Nephron (organoid): ENCODE data around the gene DNM2.
A peak's percentile ranks its signal among the peaks of the same experiment; 100 is the strongest.

Experiments used
- H3K27ac Mint-ChIP-seq, 3 experiments: 2 replicates each; pipeline ENCODE4 v1.8.0; 2020; ENCODE audit warnings: mixed read lengths in 3 of 3, mild to moderate bottlenecking in 2 of 3, moderate library complexity in 1 of 3
- H3K27me3 Mint-ChIP-seq: 2 replicates; pipeline ENCODE4 v1.8.0; 2021; ENCODE audit warnings: low read depth, mild to moderate bottlenecking, moderate library complexity, mixed read lengths
- H3K36me3 Mint-ChIP-seq: 2 replicates; pipeline ENCODE4 v1.8.0; 2020; ENCODE audit warnings: low read depth, mixed read lengths
- H3K4me1 Mint-ChIP-seq: 2 replicates; pipeline ENCODE4 v1.8.0; 2020; ENCODE audit warnings: mixed read lengths
- H3K4me3 Mint-ChIP-seq, 3 experiments: 2 replicates each; pipeline ENCODE4 v1.8.0; 2020; ENCODE audit warnings: mild to moderate bottlenecking in 3 of 3, mixed read lengths in 3 of 3, moderate library complexity in 2 of 3
- H3K9me3 Mint-ChIP-seq: 2 replicates; pipeline ENCODE4 v1.8.0; 2020; ENCODE audit warnings: mixed read lengths
- TF ChIP-seq, protein P1 (sequence below), 3 experiments: fragments of 200-600 bp; sonication (generic); IDR thresholded peaks; one replicate each; pipeline ENCODE4 v1.5.0; 2021; ENCODE audit warnings: antibody characterized with exemption in 3 of 3; ENCODE audit not compliant: unreplicated experiment in 3 of 3

Gene DNM2

DNA sequence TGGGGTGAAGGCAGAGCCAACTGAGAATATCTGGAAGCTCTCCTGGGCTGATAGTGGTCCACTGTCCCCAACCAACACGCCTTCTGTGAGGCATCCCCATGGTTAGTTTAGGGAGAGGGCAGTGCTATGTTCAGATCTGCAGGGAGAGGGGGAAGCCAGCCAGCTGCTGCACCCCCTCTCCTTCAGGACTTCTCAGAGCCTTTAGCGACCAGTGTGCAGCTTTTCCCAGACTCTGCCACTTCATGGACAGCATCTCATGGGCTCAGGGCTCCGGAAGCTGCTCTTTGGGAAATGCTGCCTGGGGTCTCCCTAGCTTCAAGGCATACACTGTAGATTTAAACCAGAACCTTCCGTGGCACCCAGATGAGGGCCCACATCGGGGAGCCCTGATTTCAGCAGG, 84.6 kb downstream of the DNM2 start:
- H3K4me1 Mint-ChIP-seq: peaks cover 8% of the 10 kb centered on the region
- no peak overlapping the region for H3K27ac Mint-ChIP-seq
- no peaks in the 10 kb centered on the region for H3K9me3 Mint-ChIP-seq
- TF ChIP-seq, protein P1, sequence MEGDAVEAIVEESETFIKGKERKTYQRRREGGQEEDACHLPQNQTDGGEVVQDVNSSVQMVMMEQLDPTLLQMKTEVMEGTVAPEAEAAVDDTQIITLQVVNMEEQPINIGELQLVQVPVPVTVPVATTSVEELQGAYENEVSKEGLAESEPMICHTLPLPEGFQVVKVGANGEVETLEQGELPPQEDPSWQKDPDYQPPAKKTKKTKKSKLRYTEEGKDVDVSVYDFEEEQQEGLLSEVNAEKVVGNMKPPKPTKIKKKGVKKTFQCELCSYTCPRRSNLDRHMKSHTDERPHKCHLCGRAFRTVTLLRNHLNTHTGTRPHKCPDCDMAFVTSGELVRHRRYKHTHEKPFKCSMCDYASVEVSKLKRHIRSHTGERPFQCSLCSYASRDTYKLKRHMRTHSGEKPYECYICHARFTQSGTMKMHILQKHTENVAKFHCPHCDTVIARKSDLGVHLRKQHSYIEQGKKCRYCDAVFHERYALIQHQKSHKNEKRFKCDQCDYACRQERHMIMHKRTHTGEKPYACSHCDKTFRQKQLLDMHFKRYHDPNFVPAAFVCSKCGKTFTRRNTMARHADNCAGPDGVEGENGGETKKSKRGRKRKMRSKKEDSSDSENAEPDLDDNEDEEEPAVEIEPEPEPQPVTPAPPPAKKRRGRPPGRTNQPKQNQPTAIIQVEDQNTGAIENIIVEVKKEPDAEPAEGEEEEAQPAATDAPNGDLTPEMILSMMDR (IDR thresholded peaks at IDR 0.05; ENCODE audit: unreplicated experiment in 3 of 3): no peak
- no peaks in the 10 kb centered on the region for H3K27me3 Mint-ChIP-seq
- peaks cover 59% of the 10 kb centered on the region for H3K36me3 Mint-ChIP-seq
- no peak overlapping the region for H3K4me3 Mint-ChIP-seq

DNA sequence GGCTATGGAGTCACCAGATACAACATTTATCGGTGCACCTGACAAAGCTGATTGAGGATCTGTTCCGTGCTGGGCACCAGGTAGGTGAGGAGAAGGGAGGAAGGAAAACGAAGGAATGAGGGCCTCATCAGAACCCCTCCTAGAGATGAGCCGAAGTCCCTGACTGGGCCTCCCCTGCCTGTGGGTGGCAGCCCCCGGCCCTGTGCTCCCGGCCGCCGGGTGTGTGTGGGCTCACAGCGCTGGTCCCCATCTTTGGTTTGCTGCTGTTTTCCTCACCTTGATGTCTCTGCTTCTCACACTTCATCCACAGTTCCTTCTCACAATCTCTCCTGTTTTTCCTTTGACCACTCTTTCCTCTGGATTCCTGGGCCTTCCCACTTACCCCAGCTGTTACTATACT, 85.4 kb downstream of the DNM2 start:
- Mint-ChIP-seq H3K27ac (no peak overlapping the region), H3K4me1 (peaks cover 8% of the 10 kb centered on the region), H3K27me3 (no peaks in the 10 kb centered on the region), H3K36me3 (peaks cover 57% of the 10 kb centered on the region), H3K9me3 (no peaks in the 10 kb centered on the region), H3K4me3 (no peak overlapping the region)
- TF ChIP-seq, protein P1 (IDR thresholded peaks at IDR 0.05; ENCODE audit: unreplicated experiment in 3 of 3): no peak

DNA sequence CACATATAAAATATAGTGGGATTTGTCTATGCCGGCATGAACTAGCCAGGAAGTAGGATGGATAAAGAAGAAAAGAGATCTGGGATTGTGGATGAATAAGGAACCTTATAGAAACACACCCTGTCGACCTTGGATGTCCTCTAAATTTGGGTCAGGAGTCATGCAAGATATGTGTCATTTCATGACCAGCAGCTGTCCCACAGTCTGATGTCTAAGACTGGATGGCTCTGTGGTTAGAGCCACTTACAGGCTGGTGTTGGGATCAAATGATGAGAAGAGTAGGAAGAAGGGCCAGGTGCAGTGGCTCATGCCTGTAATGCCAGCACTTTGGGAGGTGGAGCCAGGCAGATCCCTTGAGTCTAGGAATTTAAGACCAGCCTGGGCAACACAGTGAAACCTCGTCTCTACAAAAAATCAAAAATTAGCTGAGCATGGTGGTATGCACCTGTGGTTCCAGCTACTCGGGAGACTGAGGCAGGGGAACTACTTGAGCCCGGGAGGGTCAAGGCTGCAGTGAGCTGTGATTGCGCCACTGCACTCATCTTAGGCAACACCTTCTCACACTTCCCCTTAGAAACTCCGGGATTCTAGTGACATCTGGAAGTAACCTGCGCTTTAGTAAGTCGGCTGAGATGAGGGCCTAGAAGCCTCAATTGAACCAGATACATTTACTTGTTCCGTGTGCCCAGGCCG, 87.3 kb downstream of the DNM2 start:
- peaks cover 10% of the 10 kb centered on the region for H3K4me1 Mint-ChIP-seq
- H3K4me3 Mint-ChIP-seq: no peak overlapping the region
- no peaks in the 10 kb centered on the region for H3K9me3 Mint-ChIP-seq
- no peak overlapping the region for H3K27ac Mint-ChIP-seq
- TF ChIP-seq, protein P1 (IDR thresholded peaks at IDR 0.05; ENCODE audit: unreplicated experiment in 3 of 3): no peak
- H3K36me3 Mint-ChIP-seq: peaks cover 59% of the 10 kb centered on the region
- H3K27me3 Mint-ChIP-seq: no peaks in the 10 kb centered on the region

DNA sequence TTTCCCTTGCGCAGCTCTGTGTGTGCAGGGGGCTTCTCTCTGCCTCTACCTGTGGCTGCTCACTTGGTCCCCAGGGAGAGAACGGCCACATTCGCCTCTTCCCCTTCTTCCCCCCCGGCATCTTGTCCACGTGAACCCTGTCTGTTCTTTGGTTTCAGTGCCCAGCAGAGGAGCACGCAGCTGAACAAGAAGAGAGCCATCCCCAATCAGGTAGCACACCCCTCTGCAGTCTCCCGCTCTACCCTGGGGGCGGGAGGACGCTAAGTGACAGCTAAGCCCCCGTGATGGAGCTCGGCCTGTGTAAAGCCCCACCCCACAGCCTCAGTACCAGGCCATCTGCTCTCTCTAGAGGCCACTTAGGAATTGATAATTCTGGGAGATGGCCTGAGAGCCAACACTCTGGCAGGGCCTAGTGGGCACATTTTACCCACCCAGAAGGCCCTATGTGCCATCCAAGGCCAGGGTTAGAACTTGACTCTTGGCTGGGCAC, 87.9 kb downstream of the DNM2 start:
- Mint-ChIP-seq H3K4me1 (peaks cover 5% of the 10 kb centered on the region), H3K4me3 (no peak overlapping the region), H3K36me3 (peaks cover 53% of the 10 kb centered on the region), H3K9me3 (no peaks in the 10 kb centered on the region), H3K27me3 (no peaks in the 10 kb centered on the region), H3K27ac (no peak overlapping the region)
- TF ChIP-seq, protein P1 (IDR thresholded peaks at IDR 0.05; ENCODE audit: unreplicated experiment in 3 of 3): no peak

DNA sequence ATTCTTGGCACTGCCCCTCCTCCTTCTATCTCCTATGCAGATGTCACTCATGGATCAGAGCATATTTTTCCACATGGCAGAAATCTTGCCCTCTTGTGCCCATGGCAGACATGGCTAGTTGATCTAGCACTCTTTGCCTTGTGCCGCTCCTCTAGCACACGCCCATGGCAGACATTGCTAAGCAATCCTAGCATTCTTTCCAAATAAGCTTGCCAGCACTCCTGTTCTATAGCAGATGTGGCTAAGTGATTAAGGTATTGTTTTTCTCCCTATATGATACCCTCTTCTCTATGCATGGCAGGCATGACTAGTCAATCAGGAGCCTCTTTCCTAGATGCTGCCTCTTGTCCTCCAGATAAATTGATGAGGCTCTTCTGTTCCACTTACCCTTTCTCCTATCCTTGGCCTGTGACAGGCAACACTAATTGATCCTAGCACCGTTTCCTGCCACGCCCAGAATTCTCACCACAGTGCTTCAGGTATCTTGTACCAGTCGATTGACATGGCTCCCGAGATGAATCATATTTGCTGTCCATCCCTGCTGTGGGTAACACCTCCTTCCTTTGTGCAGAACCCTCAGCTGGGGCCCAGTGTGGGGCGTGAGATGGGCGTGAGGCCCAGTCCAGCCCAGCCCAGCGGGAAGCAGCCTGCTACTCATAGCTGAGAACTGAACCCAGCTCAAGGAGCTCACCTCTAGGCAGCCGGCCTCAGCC, 91.2 kb downstream of the DNM2 start:
- peaks cover 9% of the 10 kb centered on the region for H3K4me1 Mint-ChIP-seq
- peak overlapping the region in 1 of 3 experiments; percentile 24 for H3K27ac Mint-ChIP-seq
- no peaks in the 10 kb centered on the region for H3K27me3 Mint-ChIP-seq
- peaks cover 45% of the 10 kb centered on the region for H3K36me3 Mint-ChIP-seq
- no peak overlapping the region for H3K4me3 Mint-ChIP-seq
- TF ChIP-seq, protein P1 (IDR thresholded peaks at IDR 0.05; ENCODE audit: unreplicated experiment in 3 of 3): no peak
- H3K9me3 Mint-ChIP-seq: no peaks in the 10 kb centered on the region
